Measurements from ENCODE around the gene WWP2.

Gene WWP2

GRCh38 chr16:69917311-69917710, 155.2 kb downstream of the WWP2 start:
- Histone ChIP-seq H3K27ac (no peak overlapping the region), H3K9me3 (ENCODE audit: low read depth, low read length) (no peaks in the 10 kb centered on the region), H3K4me3 (no peak overlapping the region), H3K9ac (ENCODE audit: insufficient read length) (no peak overlapping the region), H3K36me3 (ENCODE audit: insufficient read depth, low read length) (no peaks in the 10 kb centered on the region)
- no peak for TF ChIP-seq POLR2AphosphoS5 (IDR thresholded peaks at IDR 0.05; ENCODE audit: borderline replicate concordance, low read depth, low read length)
- TF ChIP-seq EZH2 (IDR thresholded peaks at IDR 0.05), result no peak
- TF ChIP-seq FOXP2 (optimal IDR thresholded peaks at IDR 0.05; ENCODE audit: control extremely low read depth, extremely low read length, insufficient read depth), result no peak
- no peak for DNase-seq (ENCODE audit: low read depth, low spot score)

DNA sequence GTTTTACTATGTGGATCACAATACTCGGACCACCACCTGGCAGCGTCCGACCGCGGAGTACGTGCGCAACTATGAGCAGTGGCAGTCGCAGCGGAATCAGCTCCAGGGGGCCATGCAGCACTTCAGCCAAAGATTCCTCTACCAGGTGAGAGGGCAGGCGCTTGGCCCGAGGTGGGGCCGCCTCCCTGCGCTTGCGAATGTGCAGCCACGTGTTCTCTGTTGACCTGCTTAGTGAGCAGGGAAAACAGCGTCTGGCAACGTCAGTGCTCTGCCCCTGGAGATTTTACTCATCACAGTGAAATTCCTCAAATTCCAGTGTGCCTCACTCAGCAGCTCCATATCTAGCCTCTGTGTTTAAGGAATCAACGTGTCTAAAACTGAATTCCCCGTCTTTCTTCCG, 155.6 kb downstream of the WWP2 start:
- H3K4me3 ChIP-seq, result no peak overlapping the region
- no peak for DNase-seq (ENCODE audit: low read depth, low spot score)
- no peak for TF ChIP-seq FOXP2 (optimal IDR thresholded peaks at IDR 0.05; ENCODE audit: control extremely low read depth, extremely low read length, insufficient read depth)
- no peak for TF ChIP-seq POLR2AphosphoS5 (IDR thresholded peaks at IDR 0.05; ENCODE audit: borderline replicate concordance, low read depth, low read length)
- TF ChIP-seq EZH2 (IDR thresholded peaks at IDR 0.05), result no peak
- no peak overlapping the region for H3K9ac ChIP-seq (ENCODE audit: insufficient read length)
- H3K36me3 ChIP-seq (ENCODE audit: insufficient read depth, low read length), result no peaks in the 10 kb centered on the region
- no peaks in the 10 kb centered on the region for H3K9me3 ChIP-seq (ENCODE audit: low read depth, low read length)
- H3K27ac ChIP-seq, result no peak overlapping the region

DNA sequence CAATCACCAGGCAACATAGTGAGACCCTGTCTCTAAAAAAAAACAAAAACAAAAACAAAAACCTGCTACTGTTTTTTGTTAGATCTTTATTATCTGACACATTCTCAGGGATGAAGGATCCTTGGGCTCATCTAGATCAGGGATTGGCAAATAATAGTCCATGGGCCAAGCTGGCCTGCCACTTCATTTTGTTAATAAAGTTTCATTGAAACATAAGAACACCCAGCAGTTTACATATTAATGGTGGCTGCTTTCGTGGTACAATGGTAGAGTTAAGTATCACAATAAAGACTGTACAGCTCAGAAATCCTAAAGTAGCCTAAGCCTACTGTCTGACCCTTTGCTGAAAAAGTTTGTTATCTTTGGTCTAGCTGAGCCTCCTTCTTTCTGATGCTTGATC, 156.1 kb downstream of the WWP2 start:
- no peak overlapping the region for H3K27ac ChIP-seq
- no peaks in the 10 kb centered on the region for H3K9me3 ChIP-seq (ENCODE audit: low read depth, low read length)
- no peak overlapping the region for H3K9ac ChIP-seq (ENCODE audit: insufficient read length)
- TF ChIP-seq POLR2AphosphoS5 (IDR thresholded peaks at IDR 0.05; ENCODE audit: borderline replicate concordance, low read depth, low read length) (no peak), EZH2 (IDR thresholded peaks at IDR 0.05) (no peak), FOXP2 (optimal IDR thresholded peaks at IDR 0.05; ENCODE audit: control extremely low read depth, extremely low read length, insufficient read depth) (no peak)
- no peaks in the 10 kb centered on the region for H3K36me3 ChIP-seq (ENCODE audit: insufficient read depth, low read length)
- H3K4me3 ChIP-seq, result no peak overlapping the region
- no peak for DNase-seq (ENCODE audit: low read depth, low spot score)

GRCh38 chr16:69921127-69921526, 159.0 kb downstream of the WWP2 start:
- H3K9ac ChIP-seq (ENCODE audit: insufficient read length), result no peak overlapping the region
- DNase-seq (ENCODE audit: low read depth, low spot score), result no peak
- TF ChIP-seq POLR2AphosphoS5 (IDR thresholded peaks at IDR 0.05; ENCODE audit: borderline replicate concordance, low read depth, low read length) (no peak), EZH2 (IDR thresholded peaks at IDR 0.05) (no peak), FOXP2 (optimal IDR thresholded peaks at IDR 0.05; ENCODE audit: control extremely low read depth, extremely low read length, insufficient read depth) (no peak)
- H3K36me3 ChIP-seq (ENCODE audit: insufficient read depth, low read length), result no peaks in the 10 kb centered on the region
- H3K4me3 ChIP-seq, result no peak overlapping the region
- no peaks in the 10 kb centered on the region for H3K9me3 ChIP-seq (ENCODE audit: low read depth, low read length)
- H3K27ac ChIP-seq, result no peak overlapping the region

DNA sequence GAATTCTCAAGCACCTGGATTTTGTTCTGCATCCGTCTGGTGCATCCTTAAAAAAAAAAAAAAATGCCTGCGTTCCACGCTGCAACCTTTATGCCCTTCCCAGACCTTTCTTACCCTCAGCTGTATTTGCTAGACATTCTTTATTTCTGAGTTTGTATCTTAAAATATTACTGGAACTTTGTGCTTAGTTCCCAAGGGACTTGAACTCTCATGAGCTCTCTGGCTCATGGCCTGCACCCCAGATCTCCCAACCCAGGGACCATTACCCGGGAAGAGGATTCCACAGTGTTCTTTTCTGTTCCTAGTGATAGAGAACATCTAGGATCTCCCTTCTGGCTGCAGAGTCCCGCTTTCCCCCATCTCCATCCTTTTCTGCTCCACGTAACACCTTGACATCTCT, 160.1 kb downstream of the WWP2 start:
- TF ChIP-seq POLR2AphosphoS5 (IDR thresholded peaks at IDR 0.05; ENCODE audit: borderline replicate concordance, low read depth, low read length) (no peak), FOXP2 (optimal IDR thresholded peaks at IDR 0.05; ENCODE audit: control extremely low read depth, extremely low read length, insufficient read depth) (no peak), EZH2 (IDR thresholded peaks at IDR 0.05) (no peak)
- H3K9ac ChIP-seq (ENCODE audit: insufficient read length), result no peak overlapping the region
- H3K27ac ChIP-seq, result no peak overlapping the region
- no peaks in the 10 kb centered on the region for H3K9me3 ChIP-seq (ENCODE audit: low read depth, low read length)
- H3K4me3 ChIP-seq, result no peak overlapping the region
- DNase-seq (ENCODE audit: low read depth, low spot score), result no peak
- H3K36me3 ChIP-seq (ENCODE audit: insufficient read depth, low read length), result no peaks in the 10 kb centered on the region

DNA sequence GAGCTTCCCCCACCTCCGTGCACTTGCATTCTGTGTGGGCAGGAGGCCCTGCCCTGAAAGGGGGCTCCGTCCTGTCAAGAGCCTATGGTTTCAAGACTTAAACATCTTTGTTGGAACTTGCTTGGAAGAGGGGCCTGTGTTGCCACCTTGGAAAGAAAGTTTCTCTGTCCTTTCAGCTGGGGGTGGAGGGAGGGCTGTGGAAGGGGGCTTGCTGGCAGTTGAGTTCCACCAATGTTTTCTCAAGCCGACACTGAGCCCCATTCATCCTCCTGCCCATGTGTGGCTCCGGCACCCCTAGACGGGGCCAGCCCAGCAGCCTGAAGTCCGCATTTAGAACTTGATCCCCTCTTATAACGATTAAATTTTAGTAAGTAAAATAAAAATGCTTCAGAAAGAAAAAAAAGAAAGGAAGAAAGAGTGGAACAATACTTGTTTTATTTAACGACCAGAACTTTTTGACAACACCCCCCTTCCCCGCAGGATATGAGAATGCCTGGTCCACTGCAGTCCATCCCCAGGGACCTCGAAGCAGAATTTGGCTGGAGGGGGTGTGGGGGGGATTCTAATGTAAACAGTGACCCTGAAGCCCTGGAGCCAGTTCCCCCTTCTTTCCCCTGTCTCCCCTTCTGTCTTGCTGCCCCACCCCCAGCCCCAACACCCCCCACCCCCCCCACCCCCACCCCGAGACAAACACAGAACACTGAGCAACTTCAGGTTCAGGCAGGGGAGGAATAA, 162.1 kb downstream of the WWP2 start:
- no peak overlapping the region for H3K9ac ChIP-seq (ENCODE audit: insufficient read length)
- no peaks in the 10 kb centered on the region for H3K36me3 ChIP-seq (ENCODE audit: insufficient read depth, low read length)
- no peak overlapping the region for H3K4me3 ChIP-seq
- DNase-seq (ENCODE audit: low read depth, low spot score), result no peak
- no peaks in the 10 kb centered on the region for H3K9me3 ChIP-seq (ENCODE audit: low read depth, low read length)
- TF ChIP-seq EZH2 (IDR thresholded peaks at IDR 0.05) (no peak), POLR2AphosphoS5 (IDR thresholded peaks at IDR 0.05; ENCODE audit: borderline replicate concordance, low read depth, low read length) (no peak), FOXP2 (optimal IDR thresholded peaks at IDR 0.05; ENCODE audit: control extremely low read depth, extremely low read length, insufficient read depth) (no peak)
- no peak overlapping the region for H3K27ac ChIP-seq

DNA sequence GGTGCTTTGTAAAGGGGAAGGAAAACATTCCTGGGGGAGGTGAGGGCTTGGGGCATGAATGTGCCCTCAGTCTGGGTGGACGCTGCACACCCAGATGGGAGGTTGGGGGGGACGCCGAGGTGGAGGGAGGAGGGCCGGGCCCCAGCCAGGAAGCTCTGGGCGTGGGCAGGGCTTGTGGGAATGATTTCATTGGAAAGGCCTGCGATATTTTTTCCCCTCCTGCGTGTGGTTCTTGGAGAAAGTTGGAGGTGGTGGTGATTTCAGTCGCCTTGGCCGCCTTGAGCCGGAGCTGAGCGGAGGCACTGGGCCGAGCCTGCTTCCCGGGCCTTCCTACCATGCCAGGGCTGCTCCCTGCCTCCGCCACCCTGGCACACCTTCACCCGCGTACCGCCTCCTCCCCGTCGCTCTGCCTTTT, 162.7 kb downstream of the WWP2 start:
- no peak for DNase-seq (ENCODE audit: low read depth, low spot score)
- Histone ChIP-seq H3K27ac (no peak overlapping the region), H3K4me3 (no peak overlapping the region), H3K9ac (ENCODE audit: insufficient read length) (no peak overlapping the region), H3K36me3 (ENCODE audit: insufficient read depth, low read length) (no peaks in the 10 kb centered on the region), H3K9me3 (ENCODE audit: low read depth, low read length) (no peaks in the 10 kb centered on the region)
- no peak for TF ChIP-seq EZH2 (IDR thresholded peaks at IDR 0.05)
- no peak for TF ChIP-seq FOXP2 (optimal IDR thresholded peaks at IDR 0.05; ENCODE audit: control extremely low read depth, extremely low read length, insufficient read depth)
- no peak for TF ChIP-seq POLR2AphosphoS5 (IDR thresholded peaks at IDR 0.05; ENCODE audit: borderline replicate concordance, low read depth, low read length)

DNA sequence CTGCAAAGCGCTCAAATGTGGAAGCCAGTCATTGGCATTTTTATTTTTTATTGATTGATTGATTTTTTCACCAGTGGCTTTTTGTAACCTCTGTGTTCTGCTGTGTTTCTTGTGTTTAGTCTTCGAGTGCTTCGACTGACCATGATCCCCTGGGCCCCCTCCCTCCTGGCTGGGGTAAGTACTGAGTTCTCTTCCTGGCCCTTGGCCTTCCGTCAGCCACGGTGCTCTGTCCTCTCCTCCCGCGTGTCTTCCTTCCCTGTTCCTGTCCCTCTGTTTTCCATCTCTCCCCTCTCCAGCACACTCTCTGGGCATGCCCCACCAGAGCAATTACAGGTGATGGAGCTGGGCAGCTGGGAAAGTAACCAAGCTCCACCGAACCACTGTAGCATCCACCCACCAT, 163.2 kb downstream of the WWP2 start:
- H3K4me3 ChIP-seq, result no peak overlapping the region
- no peak overlapping the region for H3K27ac ChIP-seq
- DNase-seq (ENCODE audit: low read depth, low spot score), result no peak
- no peak overlapping the region for H3K9ac ChIP-seq (ENCODE audit: insufficient read length)
- TF ChIP-seq POLR2AphosphoS5 (IDR thresholded peaks at IDR 0.05; ENCODE audit: borderline replicate concordance, low read depth, low read length) (no peak), FOXP2 (optimal IDR thresholded peaks at IDR 0.05; ENCODE audit: control extremely low read depth, extremely low read length, insufficient read depth) (no peak), EZH2 (IDR thresholded peaks at IDR 0.05) (no peak)
- H3K36me3 ChIP-seq (ENCODE audit: insufficient read depth, low read length), result no peaks in the 10 kb centered on the region
- H3K9me3 ChIP-seq (ENCODE audit: low read depth, low read length), result no peaks in the 10 kb centered on the region

GRCh38 chr16:69926241-69926640, 164.1 kb downstream of the WWP2 start:
- H3K27ac ChIP-seq, result no peak overlapping the region
- no peak for TF ChIP-seq POLR2AphosphoS5 (IDR thresholded peaks at IDR 0.05; ENCODE audit: borderline replicate concordance, low read depth, low read length)
- no peak for TF ChIP-seq FOXP2 (optimal IDR thresholded peaks at IDR 0.05; ENCODE audit: control extremely low read depth, extremely low read length, insufficient read depth)
- TF ChIP-seq EZH2 (IDR thresholded peaks at IDR 0.05), result no peak
- no peak for DNase-seq (ENCODE audit: low read depth, low spot score)
- H3K4me3 ChIP-seq, result no peak overlapping the region
- H3K9ac ChIP-seq (ENCODE audit: insufficient read length), result no peak overlapping the region
- H3K36me3 ChIP-seq (ENCODE audit: insufficient read depth, low read length), result no peaks in the 10 kb centered on the region
- H3K9me3 ChIP-seq (ENCODE audit: low read depth, low read length), result no peaks in the 10 kb centered on the region

Data from SK-N-MC (cell line).